Omental fat pad (tissue), 4 donors: Measurements from ENCODE around the gene SYCP2. TPM values are rescaled to one million over a fixed set of nuclear protein-coding genes. Genes with fewer than 3 reads are reported as not detected.

Experiments used
- ATAC-seq: fragments of 150-250 bp; one replicate; pipeline ENCODE4 v1.9.1; 2016; ENCODE audit warnings: mild to moderate bottlenecking, moderate library complexity; ENCODE audit not compliant: low FRiP score
- DNase-seq: peaks from one replicate; pipeline ENCODE4 v3.0.0-alpha.2; 2019; ENCODE audit warnings: low spot score
- total RNA-seq, 4 donors: library from RNA; depleted of rRNA; stranded (reverse); fragments of >200 nt; gene quantifications; one replicate each; pipeline ENCODE4 v1.1.0, GENCODE V29; 2016
- TF ChIP-seq, protein P1 (sequence below), 3 donors: fragments of 450-650 bp; IDR thresholded peaks; one replicate each; pipeline ENCODE4 v1.5.1; 2016 to 2017; ENCODE audit warnings: antibody characterized with exemption in 3 of 3, mild to moderate bottlenecking in 3 of 3, moderate library complexity in 2 of 3

Gene SYCP2
- total RNA-seq, 4 donors from 2014 or later = 1.8 to 8.8 (median 2.9) TPM

- no peak for DNase-seq
- TF ChIP-seq, protein P1, sequence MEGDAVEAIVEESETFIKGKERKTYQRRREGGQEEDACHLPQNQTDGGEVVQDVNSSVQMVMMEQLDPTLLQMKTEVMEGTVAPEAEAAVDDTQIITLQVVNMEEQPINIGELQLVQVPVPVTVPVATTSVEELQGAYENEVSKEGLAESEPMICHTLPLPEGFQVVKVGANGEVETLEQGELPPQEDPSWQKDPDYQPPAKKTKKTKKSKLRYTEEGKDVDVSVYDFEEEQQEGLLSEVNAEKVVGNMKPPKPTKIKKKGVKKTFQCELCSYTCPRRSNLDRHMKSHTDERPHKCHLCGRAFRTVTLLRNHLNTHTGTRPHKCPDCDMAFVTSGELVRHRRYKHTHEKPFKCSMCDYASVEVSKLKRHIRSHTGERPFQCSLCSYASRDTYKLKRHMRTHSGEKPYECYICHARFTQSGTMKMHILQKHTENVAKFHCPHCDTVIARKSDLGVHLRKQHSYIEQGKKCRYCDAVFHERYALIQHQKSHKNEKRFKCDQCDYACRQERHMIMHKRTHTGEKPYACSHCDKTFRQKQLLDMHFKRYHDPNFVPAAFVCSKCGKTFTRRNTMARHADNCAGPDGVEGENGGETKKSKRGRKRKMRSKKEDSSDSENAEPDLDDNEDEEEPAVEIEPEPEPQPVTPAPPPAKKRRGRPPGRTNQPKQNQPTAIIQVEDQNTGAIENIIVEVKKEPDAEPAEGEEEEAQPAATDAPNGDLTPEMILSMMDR (IDR thresholded peaks at IDR 0.05) = no peak
- no peak for ATAC-seq
Measured at GRCh38 chr20:59938696-59939051, 5.2 kb upstream of the SYCP2 start.

DNA sequence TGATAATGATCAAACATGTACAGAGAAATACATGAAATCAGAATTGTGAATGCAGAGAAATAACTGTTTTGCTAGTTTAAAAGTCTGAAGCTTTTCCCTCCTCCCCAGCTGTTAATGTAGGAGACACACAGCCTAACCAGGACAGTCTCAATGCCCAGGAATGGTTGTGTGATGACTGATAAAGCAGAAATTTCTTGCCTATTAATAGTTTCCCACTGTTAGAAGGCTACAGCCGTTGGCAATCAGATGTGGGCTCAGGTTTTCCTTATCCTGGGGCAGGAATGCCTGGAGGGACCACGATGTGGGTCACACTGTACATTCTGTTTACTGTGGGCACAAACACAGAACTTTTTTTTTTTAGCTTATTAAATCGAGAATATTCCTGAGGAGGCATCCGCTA is 4.8 kb upstream of the SYCP2 start:
- ATAC-seq (no peak), DNase-seq (no peak)
- TF ChIP-seq, protein P1 (IDR thresholded peaks at IDR 0.05) = no peak

- no peak for DNase-seq
- TF ChIP-seq, protein P1 (IDR thresholded peaks at IDR 0.05) = no peak
- no peak for ATAC-seq
Measured at GRCh38 chr20:59937150-59937549, 3.7 kb upstream of the SYCP2 start.

- ATAC-seq (no peak), DNase-seq (no peak)
- TF ChIP-seq, protein P1 (IDR thresholded peaks at IDR 0.05) = no peak
Measured at GRCh38 chr20:59936409-59936808, 3.0 kb upstream of the SYCP2 start.

DNA sequence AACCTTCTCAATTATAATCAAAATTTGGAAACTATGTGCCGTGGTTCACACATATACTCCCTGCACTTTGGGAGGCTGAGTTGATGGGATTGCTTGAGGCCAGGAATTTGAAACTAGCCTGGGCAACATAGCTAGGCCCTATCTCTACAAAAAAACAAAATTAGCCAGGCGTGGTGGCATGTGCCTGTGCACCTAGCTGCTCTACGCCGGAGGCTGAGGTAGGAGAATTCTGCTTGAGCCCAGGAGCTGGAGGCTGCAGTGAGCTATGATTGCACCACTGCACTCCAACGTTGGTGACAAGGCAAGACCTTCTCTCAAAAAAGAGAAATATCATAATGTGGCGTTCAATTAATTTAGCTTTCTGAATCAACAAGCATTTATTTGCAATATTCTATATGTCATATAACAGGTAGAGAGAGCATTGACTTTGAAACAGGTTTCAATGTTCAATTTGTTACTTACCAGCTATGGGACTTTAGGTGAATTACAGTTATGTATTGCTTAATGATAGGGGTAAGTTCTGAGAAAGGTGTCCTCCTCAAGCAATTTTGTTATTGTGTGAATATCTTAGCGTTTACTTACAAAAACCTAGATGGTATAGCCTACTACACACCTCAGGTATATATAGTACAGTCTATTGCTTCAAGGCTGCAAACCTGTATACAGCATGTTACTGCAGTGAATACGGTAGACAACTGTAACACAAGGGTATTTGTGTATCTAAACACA is 2.2 kb upstream of the SYCP2 start:
- ATAC-seq (no peak), DNase-seq (no peak)
- TF ChIP-seq, protein P1 (IDR thresholded peaks at IDR 0.05) = no peak

- TF ChIP-seq, protein P1 (IDR thresholded peaks at IDR 0.05) = peak in 1 of 3 donors; percentile 84
- peak; percentile 57 for DNase-seq
- peak; percentile 96 for ATAC-seq
Measured at GRCh38 chr20:59933849-59934585, 580 bp upstream of the SYCP2 start.
